HG03558 (cell line): ENCODE data around the gene MRAP.

ENCODE experiments used
- ATAC-seq: cut with Tn5 transposase; IDR thresholded peaks from one replicate; pipeline ENCODE4 v1.9.1; 2021; ENCODE audit warnings: moderate number of reproducible peaks; ENCODE audit not compliant: unreplicated experiment; ENCODE audit errors: extremely low read depth

MRAP gene

GRCh38 chr21:32320059-32320458, 21.4 kb downstream of the MRAP start:
- ATAC-seq: no peak

GRCh38 chr21:32320726-32321125, 22.1 kb downstream of the MRAP start:
- no peak for ATAC-seq

- ATAC-seq: no peak
Measured at GRCh38 chr21:32321480-32321879, 22.8 kb downstream of the MRAP start.

GRCh38 chr21:32322103-32322502, 23.4 kb downstream of the MRAP start:
- ATAC-seq: no peak

GRCh38 chr21:32322676-32323075, 24.0 kb downstream of the MRAP start:
- ATAC-seq: no peak

- no peak for ATAC-seq
Measured at GRCh38 chr21:32325706-32326105, 27.1 kb downstream of the MRAP start.

GRCh38 chr21:32328595-32328994, 29.9 kb downstream of the MRAP start:
- ATAC-seq: no peak

GRCh38 chr21:32329331-32329730, 30.7 kb downstream of the MRAP start:
- no peak for ATAC-seq

- ATAC-seq: no peak
Measured at GRCh38 chr21:32329776-32330175, 31.1 kb downstream of the MRAP start.

GRCh38 chr21:32330784-32331311, 32.2 kb downstream of the MRAP start:
- no peak for ATAC-seq

GRCh38 chr21:32331444-32332305, 33.0 kb downstream of the MRAP start:
- ATAC-seq: no peak

- ATAC-seq: no peak
Measured at GRCh38 chr21:32332463-32332951, 33.9 kb downstream of the MRAP start.

GRCh38 chr21:32333953-32334673, 35.5 kb downstream of the MRAP start:
- ATAC-seq: no peak

GRCh38 chr21:32334980-32335531, 36.4 kb downstream of the MRAP start:
- no peak for ATAC-seq

GRCh38 chr21:32335601-32336575, 37.2 kb downstream of the MRAP start:
- no peak for ATAC-seq

- no peak for ATAC-seq
Measured at GRCh38 chr21:32336711-32337110, 38.1 kb downstream of the MRAP start.

- ATAC-seq: no peak
Measured at GRCh38 chr21:32337206-32337605, 38.6 kb downstream of the MRAP start.

- ATAC-seq: no peak
Measured at GRCh38 chr21:32338209-32338921, 39.7 kb downstream of the MRAP start.
